HuH-7 (cell line): ENCODE data around the gene CNTN4.
A peak's percentile ranks its signal among the peaks of the same experiment; 100 is the strongest.
"Not testable (repeated sequence)": the region's sequence is repeated elsewhere in the genome, so short reads cannot be mapped to it uniquely, and the experiment has no call there.

Experiments used
- DNase-seq: peaks from one replicate; pipeline ENCODE4 v3.0.0; 2011; ENCODE audit warnings: low spot score

Gene CNTN4

DNA sequence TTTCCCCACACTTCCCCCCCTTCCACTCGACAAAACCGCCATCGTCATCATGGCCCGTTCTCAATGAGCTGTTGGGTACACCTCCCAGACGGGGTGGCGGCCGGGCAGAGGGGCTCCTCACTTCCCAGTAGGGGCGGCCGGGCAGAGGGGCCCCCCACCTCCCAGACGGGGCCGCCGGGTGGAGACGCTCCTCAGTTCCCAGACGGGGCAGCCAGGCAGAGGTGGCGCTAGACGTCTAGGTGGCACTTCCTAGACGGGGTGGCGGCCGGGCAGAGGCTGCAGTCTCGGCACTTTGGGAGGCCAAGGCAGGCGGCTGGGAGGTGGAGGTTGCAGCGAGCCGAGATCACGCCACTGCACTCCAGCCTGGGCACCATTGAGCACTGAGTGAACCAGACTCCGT is 818.0 kb downstream of the CNTN4 start:
- DNase-seq, result not testable (repeated sequence)

DNA sequence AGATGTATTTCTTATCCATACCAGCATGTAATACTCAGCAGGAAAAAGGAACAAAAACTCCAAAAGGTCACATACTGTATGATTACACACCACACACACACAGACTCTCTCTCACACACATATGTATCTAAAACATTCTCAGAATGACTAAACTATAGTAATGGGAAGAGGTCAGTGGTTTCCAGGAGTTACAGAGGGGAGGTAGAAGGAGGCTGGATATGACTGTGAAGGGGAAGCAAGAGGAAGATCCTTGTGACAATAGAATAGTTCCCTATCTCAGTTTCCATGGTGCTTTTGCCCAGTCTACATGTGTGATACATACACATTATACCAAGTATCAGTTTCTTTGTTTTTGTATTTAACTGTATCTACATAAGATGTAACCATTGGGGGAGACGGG is 821.4 kb downstream of the CNTN4 start:
- DNase-seq, result no peak

DNA sequence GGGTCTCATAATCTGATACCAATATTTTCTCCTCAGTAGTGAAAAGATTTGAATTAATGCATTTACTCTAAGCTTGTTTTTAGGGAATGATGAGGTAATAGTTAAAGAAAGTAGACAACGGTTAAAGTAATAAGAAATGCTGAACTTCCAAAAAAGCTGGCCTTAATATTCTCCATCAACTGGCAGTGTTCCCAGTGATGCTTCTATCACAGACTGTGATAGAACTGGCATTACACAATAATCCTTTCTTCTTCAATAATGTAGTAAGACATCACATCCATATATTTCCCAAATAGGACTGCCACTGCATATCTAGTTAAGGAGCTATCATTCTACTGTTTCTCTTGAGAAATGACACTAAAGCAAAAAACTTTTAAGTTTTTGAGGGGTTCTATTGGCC is 822.8 kb downstream of the CNTN4 start:
- no peak for DNase-seq

DNA sequence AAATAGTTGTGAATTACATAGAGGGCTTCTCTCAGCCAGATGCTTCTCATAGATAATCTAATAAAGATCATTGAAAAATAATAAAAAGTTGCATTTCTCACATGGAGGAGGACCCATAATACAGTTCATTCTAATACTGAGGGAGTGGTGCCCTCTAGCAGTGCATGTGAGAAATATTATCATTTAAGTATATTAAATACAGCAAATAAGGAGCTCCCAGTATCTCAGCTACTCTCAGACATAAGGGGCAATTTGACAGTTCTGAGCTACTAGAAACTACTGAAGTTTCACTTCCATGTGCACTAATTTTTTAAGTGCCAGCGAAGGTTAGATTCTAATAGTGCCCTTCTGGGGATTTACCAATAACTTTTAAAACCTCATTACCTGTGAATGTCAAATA is 823.2 kb downstream of the CNTN4 start:
- peak; percentile 70 for DNase-seq

DNA sequence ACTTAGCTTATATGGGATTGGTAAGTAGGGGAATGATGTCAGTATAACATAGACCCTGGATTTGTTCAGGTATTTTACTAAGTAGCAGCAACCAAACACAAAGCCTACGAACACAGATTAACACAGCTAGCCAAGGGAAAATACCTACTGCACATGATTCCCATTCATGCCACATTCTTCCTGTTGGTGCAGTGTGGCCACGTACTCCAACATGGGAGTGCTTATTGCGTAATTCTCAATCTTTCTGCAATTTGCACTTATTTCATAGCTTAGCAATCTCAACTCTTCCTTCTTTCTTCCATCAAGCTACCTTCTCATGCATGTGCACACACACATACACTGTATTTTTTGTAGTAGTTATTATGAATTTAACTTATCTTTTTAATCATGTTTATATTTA is 824.7 kb downstream of the CNTN4 start:
- DNase-seq, result peak; percentile 48

DNA sequence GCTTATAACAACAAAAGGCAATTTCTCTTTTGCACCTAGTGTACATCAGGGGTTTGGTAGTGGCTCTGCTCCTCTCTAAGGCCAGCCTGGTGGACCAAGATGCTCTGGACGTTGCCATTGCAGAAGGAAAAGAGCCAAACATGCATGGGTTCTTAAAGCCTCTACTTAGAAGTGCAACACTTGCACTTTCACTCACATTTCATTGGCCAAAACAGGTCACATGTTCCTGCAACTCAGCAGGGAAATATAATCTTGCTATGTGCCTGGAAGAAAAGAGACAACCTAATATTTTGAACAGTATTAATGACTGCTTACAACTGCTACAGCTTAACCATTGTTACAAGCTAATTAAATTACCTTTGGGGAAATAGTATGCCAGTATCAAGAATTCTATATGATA is 828.6 kb downstream of the CNTN4 start:
- DNase-seq, result no peak

DNA sequence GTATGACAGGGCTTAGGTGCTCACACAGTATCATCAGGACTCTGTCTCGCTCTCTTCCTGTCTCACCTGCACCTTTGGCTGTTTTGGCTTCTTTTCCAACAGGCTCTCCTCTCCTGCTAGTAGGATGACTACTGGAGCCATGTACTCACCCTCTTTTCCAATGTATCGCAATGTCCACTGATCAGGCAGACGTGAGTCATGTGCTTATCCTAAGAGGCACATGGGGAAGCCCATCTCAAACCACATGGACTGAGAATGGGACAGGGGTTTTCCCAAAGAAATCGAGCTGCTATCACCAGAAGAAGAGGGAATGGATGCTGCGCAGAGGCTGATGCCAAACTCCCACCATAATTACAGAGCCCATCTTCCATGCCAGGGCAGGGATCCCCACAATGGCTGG is 830.9 kb downstream of the CNTN4 start:
- DNase-seq, result no peak

DNA sequence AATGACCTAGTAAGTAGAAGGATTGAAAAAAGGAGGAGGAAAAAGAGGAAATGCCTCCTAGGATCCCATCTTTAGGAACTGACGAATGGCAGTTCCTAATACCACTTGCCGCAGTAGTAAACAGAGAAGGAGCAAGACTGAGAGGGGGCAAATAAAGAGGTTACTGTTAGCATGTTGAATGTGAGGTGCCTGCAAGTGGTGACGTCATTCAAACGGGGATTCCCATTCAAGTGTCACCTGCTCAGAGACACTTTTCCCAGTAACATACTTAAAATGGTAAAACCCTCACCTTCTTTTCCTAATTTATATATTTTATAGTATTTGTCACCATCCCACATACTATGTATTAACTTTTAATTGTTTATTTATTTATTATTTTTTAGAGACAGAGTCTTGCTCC is 832.6 kb downstream of the CNTN4 start:
- DNase-seq, result no peak

DNA sequence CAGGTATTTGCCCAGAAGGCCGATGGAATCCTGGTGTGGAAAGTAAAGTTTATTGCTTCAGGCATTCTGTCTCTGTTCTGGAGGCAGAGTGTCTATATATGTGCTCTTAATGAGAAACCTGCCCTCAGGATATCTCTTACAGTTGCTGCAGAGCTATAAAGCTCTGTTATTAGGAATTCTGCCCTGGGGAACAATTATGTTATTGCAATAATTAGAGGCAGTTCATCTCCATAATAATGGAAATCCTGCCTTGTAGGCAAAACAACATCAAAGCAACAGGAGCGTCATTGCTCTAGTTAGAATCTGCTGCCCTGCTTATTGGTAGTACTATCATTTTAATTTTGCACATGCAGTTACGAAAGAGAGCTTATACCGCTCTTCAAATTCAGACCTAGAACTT is 835.9 kb downstream of the CNTN4 start:
- no peak for DNase-seq

DNA sequence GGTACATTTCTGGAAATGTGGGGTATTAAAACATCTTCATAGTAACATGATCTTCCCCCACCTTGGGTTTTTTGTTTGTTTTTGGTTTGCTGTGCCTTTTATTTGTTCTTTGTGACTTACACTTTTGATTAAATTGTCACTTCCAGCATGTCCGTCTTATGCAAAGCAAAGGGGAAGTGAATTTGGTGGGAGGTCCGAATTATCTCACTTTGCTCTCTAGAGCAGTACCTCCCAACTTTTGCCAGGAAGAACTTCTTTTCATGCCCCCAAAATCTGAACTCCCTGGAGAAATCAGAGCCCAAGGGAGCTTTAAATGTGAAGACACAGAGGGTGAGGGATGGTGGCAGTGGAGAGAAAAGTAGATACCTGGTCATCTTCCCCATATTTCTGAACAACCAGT is 838.4 kb downstream of the CNTN4 start:
- no peak for DNase-seq

DNA sequence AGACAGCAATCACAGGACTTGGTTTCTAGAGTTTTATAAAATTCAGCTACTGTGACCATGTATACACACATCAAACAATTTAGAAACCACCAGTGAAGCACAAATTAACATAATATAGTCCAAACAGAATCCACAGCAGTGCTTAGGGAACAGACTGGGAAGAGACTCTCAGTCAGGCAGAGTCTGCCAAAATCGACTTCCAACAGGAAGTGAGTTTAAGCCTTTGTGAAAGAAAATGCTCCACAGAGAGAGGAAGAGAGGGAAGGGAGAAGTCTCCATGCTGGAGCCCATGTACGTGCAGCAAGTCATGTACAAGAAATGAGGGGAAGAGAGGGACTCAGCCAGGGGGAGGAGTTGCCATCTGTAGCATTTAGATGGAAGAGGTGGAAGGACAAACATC is 838.9 kb downstream of the CNTN4 start:
- DNase-seq, result no peak

DNA sequence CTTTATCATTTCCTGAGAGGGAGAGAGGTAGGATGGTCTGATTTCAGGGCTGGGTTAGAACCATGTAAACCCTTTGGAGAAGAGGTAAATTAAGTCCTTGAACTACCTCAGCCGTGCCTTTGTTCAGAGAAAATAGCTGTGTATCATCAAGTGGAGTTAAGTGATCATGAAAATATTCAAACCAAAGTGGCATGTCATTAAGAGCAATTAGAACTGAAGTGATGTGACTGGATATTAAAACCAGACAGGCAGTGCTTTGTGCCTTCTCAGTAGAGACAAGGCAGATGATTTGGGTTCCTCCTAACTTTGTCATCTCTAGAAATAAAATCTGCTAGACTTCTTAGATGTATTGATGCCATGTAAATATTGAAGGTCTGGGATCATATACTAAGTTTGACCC is 840.0 kb downstream of the CNTN4 start:
- DNase-seq, result no peak

DNA sequence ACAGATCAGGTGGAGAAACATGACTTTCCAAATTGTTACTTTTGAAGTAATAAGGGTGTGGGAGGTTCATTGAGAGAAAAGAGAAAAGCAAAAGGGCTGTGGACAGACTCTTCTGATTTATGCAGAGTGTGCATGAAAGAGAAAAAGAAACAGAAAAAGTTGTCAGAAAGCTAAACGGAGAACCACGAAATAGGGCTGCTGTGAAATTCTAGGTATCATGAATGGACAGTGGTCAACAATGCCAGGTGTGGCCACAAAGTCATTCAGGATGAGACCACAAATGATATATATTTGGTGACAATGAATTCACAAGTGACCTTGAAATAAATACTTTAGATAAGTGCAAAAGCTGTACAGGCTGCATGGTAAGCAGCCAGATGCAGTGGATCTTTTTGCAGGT is 841.4 kb downstream of the CNTN4 start:
- DNase-seq, result no peak

DNA sequence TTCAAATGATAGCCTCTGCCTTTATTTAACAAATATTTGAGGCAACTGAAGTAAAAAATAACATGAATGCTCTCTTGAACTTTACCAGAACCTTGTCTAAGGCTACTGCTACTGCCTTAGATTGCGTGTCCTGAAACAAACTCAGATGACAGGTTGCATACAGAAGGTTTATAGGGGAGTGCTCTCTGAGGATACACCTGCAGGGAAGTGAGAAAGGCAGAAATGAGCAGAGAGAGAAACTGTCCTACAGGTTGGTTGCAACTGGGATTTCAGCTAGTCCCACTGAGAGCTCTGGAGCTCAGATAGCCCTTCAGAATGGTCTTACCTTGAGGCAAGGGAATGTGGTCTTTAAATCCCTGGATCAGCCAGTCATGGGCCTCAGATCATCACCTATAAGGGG is 846.0 kb downstream of the CNTN4 start:
- DNase-seq, result no peak

DNA sequence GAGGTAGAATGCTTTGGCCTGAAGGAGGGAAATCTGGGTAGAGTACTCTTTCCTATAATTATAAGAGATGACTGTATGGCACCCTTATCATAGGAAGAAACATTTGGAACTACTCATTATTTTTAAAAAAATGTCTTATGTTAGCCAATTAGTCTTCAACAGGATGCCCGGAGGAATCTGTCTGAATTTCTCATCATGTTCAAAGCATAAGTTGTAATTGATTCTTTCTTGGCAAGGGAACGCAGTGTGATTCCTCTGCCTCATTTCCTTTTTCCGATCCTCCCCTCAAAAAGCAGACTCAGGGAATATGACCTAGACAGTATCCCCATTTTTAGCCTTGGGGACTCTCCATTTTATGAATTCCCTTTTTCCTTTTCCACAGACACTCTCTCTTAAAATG is 846.5 kb downstream of the CNTN4 start:
- no peak for DNase-seq

DNA sequence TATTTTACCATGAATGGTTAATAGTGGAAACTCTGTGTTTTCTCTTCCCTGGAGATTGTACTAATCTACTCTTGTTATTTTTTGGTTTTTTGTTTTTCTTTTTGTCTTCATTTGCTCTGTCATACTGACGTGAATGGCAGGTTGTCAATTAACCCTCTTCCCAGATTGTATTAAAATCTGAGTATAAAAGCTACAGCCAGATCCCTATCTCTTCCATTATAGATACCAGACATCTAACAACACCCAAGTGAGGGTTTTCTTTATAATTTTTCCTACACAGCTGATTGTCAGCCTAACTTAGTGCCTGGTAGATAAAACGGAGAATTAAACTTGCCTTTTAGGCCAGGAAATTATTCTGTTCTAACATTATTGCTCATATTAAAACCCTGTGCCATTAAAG is 848.9 kb downstream of the CNTN4 start:
- DNase-seq, result no peak

DNA sequence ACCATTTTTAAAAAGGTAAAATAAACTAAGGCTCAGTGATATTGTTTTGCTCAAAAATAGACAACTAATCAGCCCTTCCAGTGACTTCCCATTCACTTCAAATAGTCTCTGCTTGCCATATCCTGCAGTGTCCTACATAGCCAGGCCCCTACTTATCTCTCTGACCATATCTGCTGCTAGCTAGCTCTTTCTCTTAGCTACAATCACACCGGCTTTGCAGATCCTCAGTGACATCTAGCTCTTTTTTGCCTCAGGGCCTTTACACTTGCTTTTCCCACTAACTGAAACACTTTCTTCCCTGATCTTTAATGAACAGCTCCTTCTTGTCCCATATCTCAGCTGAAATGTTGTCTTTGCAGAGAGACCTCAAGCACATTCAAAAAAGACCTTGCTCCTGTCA is 850.2 kb downstream of the CNTN4 start:
- no peak for DNase-seq

DNA sequence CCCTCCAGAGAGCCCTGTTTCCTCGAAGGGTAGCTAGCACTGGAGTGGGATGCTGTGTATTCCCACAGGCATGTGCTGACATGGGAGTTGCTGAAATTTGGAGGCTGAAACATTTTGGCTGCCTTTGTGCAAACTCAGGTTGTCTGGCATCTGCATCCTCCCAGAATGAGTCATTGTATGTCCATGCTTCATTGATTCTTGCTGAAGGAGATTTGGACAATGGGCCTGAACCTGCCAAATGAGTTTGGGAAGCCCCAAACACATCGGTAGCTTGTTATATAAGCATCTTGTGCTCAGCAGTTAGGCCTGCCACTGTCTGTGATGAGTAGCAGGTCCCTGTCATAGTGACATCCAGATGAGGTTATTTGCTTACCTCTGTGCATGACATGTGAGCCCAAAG is 851.5 kb downstream of the CNTN4 start:
- no peak for DNase-seq

DNA sequence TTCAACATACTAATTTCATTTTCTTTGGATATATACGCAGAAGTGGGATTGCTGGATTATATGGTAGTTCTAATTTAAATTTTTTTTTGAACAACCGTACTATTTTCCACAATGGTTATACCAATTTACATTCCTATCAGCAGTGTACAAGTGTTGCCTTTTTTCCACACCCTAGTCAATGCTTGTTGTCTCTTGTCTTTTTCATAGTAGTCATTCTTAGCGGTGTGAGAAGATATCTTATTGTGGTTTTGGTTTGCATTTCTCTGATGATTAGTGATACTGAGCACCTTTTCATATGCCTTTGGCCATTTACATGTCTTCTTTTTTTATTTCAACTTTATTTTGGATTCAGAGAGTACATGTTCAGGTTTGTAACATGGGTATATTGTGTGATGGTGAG is 858.4 kb downstream of the CNTN4 start:
- no peak for DNase-seq

DNA sequence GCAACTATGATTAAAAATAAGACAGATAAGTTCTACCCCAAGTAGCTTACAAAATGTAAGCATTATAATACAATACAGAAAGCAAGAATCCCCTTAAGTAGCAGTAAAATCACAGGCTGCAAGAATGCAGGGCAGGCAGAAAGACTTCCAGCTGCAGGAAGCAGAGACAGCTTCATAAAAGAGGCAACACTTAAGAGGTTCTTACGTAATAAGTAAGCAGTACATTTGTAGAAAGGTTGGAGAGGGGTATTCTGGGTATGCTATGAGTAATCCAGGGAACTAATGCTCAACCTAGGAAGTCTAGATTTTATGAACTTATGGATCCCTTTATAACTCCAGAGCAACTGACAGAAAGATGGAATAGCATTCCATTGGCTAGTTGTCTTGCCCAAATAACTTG is 859.9 kb downstream of the CNTN4 start:
- DNase-seq, result no peak

DNA sequence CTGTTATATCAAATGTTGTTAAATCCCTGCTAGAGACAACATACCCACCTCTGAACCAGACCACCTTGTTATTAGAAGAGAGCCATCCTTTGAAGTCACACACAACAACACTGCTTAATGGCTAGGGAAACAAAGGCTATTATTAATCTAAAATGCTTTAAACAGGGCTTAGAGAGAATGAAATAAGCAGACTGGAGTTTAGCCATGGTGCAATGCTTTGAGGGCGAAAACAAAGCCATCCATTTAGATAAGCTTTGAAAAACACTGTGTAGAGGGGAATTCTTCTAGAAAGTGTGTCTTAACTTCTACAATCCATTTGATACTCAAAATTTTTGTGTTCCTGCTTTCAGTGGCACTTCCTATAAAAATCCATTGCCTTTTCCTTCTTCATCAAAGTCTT is 862.9 kb downstream of the CNTN4 start:
- no peak for DNase-seq

DNA sequence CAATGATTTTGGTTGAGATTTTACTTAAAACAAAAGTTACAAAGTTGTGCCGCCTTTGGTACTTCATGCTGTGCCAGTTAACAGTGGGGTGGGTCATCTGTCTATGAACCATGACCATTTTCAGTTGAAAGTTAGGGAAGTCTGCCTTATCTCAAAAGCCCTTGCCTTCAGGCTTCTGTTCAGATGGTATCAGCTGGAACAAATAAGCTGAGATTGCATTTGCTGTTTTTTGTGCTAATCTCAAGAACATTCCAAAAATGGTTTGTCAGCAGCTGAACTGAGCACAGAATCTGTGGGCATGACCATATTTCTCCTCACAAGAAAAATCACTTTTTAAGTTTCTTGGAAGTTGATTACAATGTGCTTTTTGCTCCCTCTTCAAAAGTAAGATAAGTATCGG is 869.2 kb downstream of the CNTN4 start:
- no peak for DNase-seq

DNA sequence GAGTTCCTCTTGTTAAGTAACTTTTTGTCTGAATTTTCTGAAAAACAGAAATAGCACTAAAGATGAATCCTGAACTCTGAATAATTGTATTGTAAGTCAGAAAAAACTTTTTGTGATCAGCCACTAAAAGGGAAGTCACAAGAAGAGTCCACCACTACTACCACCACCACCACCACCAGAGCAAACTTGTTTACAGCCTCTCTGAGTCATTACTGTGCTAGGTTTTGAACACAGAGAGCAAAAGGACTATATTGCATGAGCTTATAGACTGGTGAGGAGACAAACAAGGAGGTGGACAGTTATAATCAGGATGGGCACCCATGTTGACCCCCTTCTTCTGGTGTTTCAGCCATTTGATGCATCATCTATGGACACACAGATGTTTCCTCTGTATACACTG is 869.8 kb downstream of the CNTN4 start:
- DNase-seq, result no peak

DNA sequence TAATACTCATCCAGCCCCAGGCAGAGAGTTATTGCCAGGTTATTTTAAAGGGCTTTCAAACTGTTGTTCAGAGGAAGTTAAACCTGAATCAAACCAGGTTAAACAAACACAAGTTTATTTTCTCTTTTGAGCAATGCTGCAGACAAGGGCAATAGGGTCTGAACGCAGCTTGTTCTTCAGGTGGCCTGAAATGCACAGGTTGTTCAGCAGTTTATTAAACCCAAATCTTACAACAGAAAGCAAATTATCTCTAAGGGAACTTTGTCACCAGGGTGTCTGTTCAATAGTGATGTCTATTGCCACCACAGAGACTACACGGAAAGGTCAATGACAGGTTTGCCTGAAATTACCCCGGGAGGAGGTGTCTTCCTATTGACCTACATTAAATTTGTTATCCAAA is 877.5 kb downstream of the CNTN4 start:
- DNase-seq, result no peak

DNA sequence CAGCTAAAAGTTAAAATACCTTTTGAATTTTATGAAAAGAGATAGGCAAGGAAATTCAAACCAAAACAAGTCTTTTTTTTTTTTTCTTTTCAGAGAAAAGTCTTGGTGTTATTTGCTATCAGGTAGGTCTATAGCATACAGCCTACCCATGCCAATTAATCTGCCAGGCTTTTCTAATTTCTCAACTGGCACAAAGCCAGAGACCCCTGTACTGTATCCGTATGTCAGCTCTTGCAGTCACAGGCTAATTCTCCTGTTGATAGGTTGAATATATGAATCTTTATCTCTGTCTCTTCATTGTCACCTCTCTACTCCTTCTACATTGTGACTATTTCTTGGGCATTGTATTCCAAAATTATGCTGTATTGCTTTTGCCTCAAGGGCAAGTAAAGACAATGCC is 878.1 kb downstream of the CNTN4 start:
- no peak for DNase-seq
